ENCODE results near the gene FATE1.

DNA sequence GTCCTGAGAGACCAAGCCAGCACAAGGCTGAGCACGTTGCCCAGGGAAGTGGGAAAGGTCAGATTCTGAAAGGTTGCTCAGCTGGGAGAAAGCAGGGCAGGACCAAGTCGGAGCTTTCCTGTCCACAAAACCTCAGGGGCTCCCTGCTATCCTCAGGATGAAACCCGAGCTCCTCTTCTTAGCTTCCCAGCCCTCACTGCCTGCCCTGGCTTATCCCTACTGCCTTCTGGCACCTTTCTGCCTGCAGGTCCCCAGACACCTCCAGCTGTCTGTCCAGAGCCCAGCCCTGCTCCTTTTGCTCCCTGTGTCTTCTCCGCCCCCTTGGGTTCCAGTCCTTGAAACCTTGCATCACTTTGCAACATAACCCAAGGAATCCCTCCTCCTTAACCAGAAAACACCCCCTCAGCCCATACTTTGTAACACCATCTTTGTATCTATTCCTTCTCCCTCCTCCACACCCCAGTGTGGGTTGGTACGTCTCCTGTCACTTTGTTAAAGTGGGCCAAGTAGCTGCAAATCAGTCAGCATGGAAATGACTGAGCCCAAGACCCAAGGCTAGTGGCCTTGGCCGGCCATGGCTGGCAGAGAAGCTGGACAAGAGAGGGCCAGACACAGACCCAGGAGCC lies 40.6 kb upstream of the FATE1 start:
- TF ChIP-seq SOX5 (CRISPR knock-in tag; IDR thresholded peaks at IDR 0.05; ENCODE audit: borderline replicate concordance), result no peak
- TF ChIP-seq TAF1 (CRISPR knock-in tag; IDR thresholded peaks at IDR 0.05), result no peak
- TF ChIP-seq, protein P1, sequence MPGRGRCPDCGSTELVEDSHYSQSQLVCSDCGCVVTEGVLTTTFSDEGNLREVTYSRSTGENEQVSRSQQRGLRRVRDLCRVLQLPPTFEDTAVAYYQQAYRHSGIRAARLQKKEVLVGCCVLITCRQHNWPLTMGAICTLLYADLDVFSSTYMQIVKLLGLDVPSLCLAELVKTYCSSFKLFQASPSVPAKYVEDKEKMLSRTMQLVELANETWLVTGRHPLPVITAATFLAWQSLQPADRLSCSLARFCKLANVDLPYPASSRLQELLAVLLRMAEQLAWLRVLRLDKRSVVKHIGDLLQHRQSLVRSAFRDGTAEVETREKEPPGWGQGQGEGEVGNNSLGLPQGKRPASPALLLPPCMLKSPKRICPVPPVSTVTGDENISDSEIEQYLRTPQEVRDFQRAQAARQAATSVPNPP (CRISPR knock-in tag; IDR thresholded peaks at IDR 0.05), result no peak
